ENCODE results near the gene UPK3A. TPM values are rescaled to one million over a fixed set of nuclear protein-coding genes. Genes with fewer than 3 reads are reported as not detected.

The UPK3A gene
- polyA plus RNA-seq, 1 donor from 2014 or later: not detected

DNA sequence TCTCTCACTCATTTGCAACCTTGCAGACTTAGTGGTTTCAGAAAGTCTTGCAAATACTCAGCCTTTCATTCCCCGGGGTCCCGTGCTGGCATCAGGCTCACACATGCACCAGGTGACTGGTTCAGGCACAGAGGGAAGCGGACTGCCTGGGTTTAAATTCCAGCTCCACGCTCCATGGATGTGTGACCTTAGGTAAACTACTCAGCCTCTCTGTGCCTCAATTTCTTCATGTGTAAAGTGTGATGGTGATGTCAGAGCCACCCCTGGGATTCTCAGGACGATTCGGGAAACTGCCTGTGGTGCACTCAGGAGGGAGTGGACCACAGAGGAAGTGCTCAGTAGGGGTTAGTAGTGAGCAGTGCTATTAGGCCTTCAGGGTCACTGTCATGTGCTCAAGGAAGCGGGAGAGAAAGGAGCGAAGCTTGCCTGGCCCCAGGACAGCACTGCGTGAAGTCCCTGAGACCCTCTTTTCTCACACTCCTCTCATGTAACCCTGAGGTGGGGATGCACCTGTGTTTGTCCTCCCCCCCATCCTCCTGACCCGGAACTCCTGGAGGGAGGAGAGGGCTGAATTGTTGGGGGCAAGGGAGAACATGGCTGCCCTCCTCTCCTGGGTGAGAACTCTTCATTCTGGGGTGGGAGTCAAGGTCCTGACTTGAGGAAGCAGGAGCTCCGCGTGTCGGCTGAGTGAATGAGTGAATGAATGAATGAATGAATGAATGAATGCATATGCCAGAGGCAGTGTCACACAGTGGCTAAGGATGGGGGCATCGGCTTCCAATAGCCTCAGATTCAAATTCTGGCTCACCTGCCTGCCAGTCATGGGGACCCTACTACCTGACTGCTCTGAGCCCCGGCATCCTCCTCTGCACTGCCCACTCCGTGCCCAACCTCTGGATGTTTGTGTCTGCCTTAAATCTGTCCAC lies 14.4 kb upstream of the UPK3A start:
- no peak overlapping the region for H3K4me2 ChIP-seq (ENCODE audit: low read length)
- no peaks in the 10 kb centered on the region for H3K36me3 ChIP-seq (ENCODE audit: insufficient read depth, low read length)
- H4K20me1 ChIP-seq (ENCODE audit: insufficient read depth): no peaks in the 10 kb centered on the region
- no peak overlapping the region for H3K9ac ChIP-seq (ENCODE audit: low read length)
- no peaks in the 10 kb centered on the region for H3K9me3 ChIP-seq (ENCODE audit: low read length)
- no peaks in the 10 kb centered on the region for H3K79me2 ChIP-seq (replicated peaks; ENCODE audit: insufficient read depth, low read length)
- H3K9me2 ChIP-seq (ENCODE audit: insufficient read depth, low read length): no peaks in the 10 kb centered on the region
- H3K27me3 ChIP-seq (ENCODE audit: insufficient read depth, low read depth, low read length): no peaks in the 10 kb centered on the region
- no peak overlapping the region for H3K27ac ChIP-seq (ENCODE audit: low read length)
- TF ChIP-seq EP300 (conservative IDR thresholded peaks at IDR 0.05; ENCODE audit: poor library complexity, severe bottlenecking) (no peak), SMC3 (conservative IDR thresholded peaks at IDR 0.05; ENCODE audit: poor library complexity) (no peak), POLR2AphosphoS5 (IDR thresholded peaks at IDR 0.05) (no peak), EZH2 (IDR thresholded peaks at IDR 0.05; ENCODE audit: borderline replicate concordance, insufficient read depth, low read length, poor library complexity, severe bottlenecking) (no peak), RAD21 (conservative IDR thresholded peaks at IDR 0.05) (no peak), TAF1 (IDR thresholded peaks at IDR 0.05; ENCODE audit: low read depth) (no peak), MXI1 (conservative IDR thresholded peaks at IDR 0.05; ENCODE audit: poor library complexity, severe bottlenecking) (no peak)
- TF ChIP-seq, protein P1, sequence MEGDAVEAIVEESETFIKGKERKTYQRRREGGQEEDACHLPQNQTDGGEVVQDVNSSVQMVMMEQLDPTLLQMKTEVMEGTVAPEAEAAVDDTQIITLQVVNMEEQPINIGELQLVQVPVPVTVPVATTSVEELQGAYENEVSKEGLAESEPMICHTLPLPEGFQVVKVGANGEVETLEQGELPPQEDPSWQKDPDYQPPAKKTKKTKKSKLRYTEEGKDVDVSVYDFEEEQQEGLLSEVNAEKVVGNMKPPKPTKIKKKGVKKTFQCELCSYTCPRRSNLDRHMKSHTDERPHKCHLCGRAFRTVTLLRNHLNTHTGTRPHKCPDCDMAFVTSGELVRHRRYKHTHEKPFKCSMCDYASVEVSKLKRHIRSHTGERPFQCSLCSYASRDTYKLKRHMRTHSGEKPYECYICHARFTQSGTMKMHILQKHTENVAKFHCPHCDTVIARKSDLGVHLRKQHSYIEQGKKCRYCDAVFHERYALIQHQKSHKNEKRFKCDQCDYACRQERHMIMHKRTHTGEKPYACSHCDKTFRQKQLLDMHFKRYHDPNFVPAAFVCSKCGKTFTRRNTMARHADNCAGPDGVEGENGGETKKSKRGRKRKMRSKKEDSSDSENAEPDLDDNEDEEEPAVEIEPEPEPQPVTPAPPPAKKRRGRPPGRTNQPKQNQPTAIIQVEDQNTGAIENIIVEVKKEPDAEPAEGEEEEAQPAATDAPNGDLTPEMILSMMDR (IDR thresholded peaks at IDR 0.05; ENCODE audit: poor library complexity, severe bottlenecking): no peak
- TF ChIP-seq, protein P2, sequence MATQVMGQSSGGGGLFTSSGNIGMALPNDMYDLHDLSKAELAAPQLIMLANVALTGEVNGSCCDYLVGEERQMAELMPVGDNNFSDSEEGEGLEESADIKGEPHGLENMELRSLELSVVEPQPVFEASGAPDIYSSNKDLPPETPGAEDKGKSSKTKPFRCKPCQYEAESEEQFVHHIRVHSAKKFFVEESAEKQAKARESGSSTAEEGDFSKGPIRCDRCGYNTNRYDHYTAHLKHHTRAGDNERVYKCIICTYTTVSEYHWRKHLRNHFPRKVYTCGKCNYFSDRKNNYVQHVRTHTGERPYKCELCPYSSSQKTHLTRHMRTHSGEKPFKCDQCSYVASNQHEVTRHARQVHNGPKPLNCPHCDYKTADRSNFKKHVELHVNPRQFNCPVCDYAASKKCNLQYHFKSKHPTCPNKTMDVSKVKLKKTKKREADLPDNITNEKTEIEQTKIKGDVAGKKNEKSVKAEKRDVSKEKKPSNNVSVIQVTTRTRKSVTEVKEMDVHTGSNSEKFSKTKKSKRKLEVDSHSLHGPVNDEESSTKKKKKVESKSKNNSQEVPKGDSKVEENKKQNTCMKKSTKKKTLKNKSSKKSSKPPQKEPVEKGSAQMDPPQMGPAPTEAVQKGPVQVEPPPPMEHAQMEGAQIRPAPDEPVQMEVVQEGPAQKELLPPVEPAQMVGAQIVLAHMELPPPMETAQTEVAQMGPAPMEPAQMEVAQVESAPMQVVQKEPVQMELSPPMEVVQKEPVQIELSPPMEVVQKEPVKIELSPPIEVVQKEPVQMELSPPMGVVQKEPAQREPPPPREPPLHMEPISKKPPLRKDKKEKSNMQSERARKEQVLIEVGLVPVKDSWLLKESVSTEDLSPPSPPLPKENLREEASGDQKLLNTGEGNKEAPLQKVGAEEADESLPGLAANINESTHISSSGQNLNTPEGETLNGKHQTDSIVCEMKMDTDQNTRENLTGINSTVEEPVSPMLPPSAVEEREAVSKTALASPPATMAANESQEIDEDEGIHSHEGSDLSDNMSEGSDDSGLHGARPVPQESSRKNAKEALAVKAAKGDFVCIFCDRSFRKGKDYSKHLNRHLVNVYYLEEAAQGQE (IDR thresholded peaks at IDR 0.05; ENCODE audit: borderline replicate concordance): no peak
- H2AFZ ChIP-seq (ENCODE audit: low read depth, low read length): no peak overlapping the region
- H3K4me3 ChIP-seq (ENCODE audit: low read length): no peak overlapping the region
- no peaks in the 10 kb centered on the region for H3F3A ChIP-seq (ENCODE audit: insufficient read depth, low read length, poor library complexity, severe bottlenecking)

DNA sequence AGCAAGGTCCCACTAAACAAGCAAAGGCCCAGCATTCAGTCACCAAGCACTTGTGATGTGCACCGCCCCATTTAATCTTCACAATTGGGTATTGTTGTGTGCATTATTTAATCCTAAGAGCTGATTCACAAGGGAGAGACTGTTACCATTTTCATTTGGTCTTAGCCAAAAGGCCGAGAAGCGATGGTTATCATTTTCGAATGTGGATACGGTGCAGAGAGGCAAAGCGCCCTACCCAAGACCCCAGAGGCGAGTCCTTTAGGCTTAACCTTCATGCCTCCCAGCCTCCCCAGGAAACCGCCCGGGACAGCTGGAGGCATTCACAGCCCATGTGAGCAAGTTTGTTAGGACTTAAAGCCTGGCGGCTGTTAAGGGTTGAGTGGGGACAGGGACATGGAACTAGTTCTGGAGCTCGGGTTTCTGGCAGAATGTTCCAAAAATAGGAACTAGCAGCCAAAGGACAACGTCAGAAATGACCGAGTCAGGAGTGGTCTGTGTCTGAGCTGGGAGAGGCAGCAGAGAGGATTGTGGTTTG lies 13.0 kb upstream of the UPK3A start:
- Histone ChIP-seq H3K79me2 (replicated peaks; ENCODE audit: insufficient read depth, low read length) (no peaks in the 10 kb centered on the region), H3K27me3 (ENCODE audit: insufficient read depth, low read depth, low read length) (no peaks in the 10 kb centered on the region), H2AFZ (ENCODE audit: low read depth, low read length) (no peak overlapping the region), H3K4me2 (ENCODE audit: low read length) (no peak overlapping the region), H3F3A (ENCODE audit: insufficient read depth, low read length, poor library complexity, severe bottlenecking) (no peaks in the 10 kb centered on the region), H3K9ac (ENCODE audit: low read length) (no peak overlapping the region), H3K9me3 (ENCODE audit: low read length) (no peaks in the 10 kb centered on the region), H3K36me3 (ENCODE audit: insufficient read depth, low read length) (no peaks in the 10 kb centered on the region), H3K27ac (ENCODE audit: low read length) (no peak overlapping the region), H4K20me1 (ENCODE audit: insufficient read depth) (no peaks in the 10 kb centered on the region), H3K9me2 (ENCODE audit: insufficient read depth, low read length) (no peaks in the 10 kb centered on the region), H3K4me3 (ENCODE audit: low read length) (no peak overlapping the region)
- no peak for TF ChIP-seq POLR2AphosphoS5 (IDR thresholded peaks at IDR 0.05)
- TF ChIP-seq MXI1 (conservative IDR thresholded peaks at IDR 0.05; ENCODE audit: poor library complexity, severe bottlenecking): no peak
- TF ChIP-seq, protein P1 (IDR thresholded peaks at IDR 0.05; ENCODE audit: poor library complexity, severe bottlenecking): no peak
- no peak for TF ChIP-seq EZH2 (IDR thresholded peaks at IDR 0.05; ENCODE audit: borderline replicate concordance, insufficient read depth, low read length, poor library complexity, severe bottlenecking)
- TF ChIP-seq, protein P2 (IDR thresholded peaks at IDR 0.05; ENCODE audit: borderline replicate concordance): no peak
- no peak for TF ChIP-seq SMC3 (conservative IDR thresholded peaks at IDR 0.05; ENCODE audit: poor library complexity)
- no peak for TF ChIP-seq EP300 (conservative IDR thresholded peaks at IDR 0.05; ENCODE audit: poor library complexity, severe bottlenecking)
- TF ChIP-seq TAF1 (IDR thresholded peaks at IDR 0.05; ENCODE audit: low read depth): no peak
- no peak for TF ChIP-seq RAD21 (conservative IDR thresholded peaks at IDR 0.05)

Data from neural cell (in vitro differentiated cells).